ENCODE results near the gene JUP.

DNA sequence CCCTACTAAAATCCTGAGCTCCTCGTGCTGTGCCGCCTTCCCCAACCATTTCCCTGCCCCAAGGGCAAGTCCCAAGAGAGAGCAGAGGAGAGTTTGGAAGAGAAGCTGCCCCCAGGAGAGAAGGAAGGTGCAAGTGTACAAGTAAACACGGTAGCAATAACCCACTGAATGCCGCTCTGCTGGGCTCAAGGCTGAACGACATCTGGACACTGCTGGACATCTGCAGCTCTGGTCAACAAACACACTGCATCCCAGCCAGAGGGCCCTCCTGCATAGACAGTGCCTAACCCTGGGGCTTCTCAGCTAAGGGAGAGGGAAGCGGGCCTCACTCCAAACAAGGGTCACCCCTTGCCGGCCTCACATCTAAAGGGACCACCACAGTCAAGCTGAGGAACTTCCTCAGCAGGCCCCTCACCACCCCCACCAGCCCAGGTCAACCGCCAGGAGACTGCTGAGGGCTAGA lies 12.7 kb downstream of the JUP start:
- TF ChIP-seq, protein P1, sequence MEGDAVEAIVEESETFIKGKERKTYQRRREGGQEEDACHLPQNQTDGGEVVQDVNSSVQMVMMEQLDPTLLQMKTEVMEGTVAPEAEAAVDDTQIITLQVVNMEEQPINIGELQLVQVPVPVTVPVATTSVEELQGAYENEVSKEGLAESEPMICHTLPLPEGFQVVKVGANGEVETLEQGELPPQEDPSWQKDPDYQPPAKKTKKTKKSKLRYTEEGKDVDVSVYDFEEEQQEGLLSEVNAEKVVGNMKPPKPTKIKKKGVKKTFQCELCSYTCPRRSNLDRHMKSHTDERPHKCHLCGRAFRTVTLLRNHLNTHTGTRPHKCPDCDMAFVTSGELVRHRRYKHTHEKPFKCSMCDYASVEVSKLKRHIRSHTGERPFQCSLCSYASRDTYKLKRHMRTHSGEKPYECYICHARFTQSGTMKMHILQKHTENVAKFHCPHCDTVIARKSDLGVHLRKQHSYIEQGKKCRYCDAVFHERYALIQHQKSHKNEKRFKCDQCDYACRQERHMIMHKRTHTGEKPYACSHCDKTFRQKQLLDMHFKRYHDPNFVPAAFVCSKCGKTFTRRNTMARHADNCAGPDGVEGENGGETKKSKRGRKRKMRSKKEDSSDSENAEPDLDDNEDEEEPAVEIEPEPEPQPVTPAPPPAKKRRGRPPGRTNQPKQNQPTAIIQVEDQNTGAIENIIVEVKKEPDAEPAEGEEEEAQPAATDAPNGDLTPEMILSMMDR (IDR thresholded peaks at IDR 0.05 in 8 of 11, conservative IDR thresholded peaks at IDR 0.05 in 3 of 11), result no peak
- TF ChIP-seq POLR2A (IDR thresholded peaks at IDR 0.05), result no peak
